GM12891 (cell line): Measurements from ENCODE around the gene VMP1.
A peak's percentile ranks its signal among the peaks of the same experiment; 100 is the strongest.
"Not testable (repeated sequence)": the region's sequence is repeated elsewhere in the genome, so short reads cannot be mapped to it uniquely, and the experiment has no call there.

Experiments
- DNase-seq: peaks from one replicate; pipeline ENCODE4 v3.0.0; 2011; ENCODE audit warnings: low spot score; ENCODE audit not compliant: insufficient read length
- FAIRE-seq: peaks from 2 replicates; lab custom pipeline; 2011; peaks lifted over from hg19 to GRCh38; lab: Jason Lieb, UNC
- PAX5 ChIP-seq: IDR thresholded peaks from 2 replicates; pipeline ENCODE4 v1.6.1; 2011; ENCODE audit warnings: low read length, moderate library complexity, mild to moderate bottlenecking; ENCODE audit not compliant: insufficient read depth, severe bottlenecking
- POLR2A ChIP-seq: IDR thresholded peaks from 2 replicates; pipeline ENCODE4 v1.6.1; 2011; ENCODE audit warnings: low read depth, low read length, control low read depth
- POLR2AphosphoS5 ChIP-seq: IDR thresholded peaks from 2 replicates; pipeline ENCODE4 v1.6.1; 2011; ENCODE audit warnings: low read depth, low read length, control low read depth
- POU2F2 ChIP-seq: IDR thresholded peaks from 2 replicates; pipeline ENCODE4 v1.6.1; 2011; ENCODE audit warnings: low read depth, mild to moderate bottlenecking, control low read depth, low read length, moderate library complexity
- SPI1 ChIP-seq: IDR thresholded peaks from 2 replicates; pipeline ENCODE4 v1.6.1; 2011; ENCODE audit warnings: low read depth, low read length, control low read depth
- TAF1 ChIP-seq: IDR thresholded peaks from 2 replicates; pipeline ENCODE4 v1.6.1; 2011; ENCODE audit warnings: low read depth, low read length, control low read depth

The VMP1 gene

DNA sequence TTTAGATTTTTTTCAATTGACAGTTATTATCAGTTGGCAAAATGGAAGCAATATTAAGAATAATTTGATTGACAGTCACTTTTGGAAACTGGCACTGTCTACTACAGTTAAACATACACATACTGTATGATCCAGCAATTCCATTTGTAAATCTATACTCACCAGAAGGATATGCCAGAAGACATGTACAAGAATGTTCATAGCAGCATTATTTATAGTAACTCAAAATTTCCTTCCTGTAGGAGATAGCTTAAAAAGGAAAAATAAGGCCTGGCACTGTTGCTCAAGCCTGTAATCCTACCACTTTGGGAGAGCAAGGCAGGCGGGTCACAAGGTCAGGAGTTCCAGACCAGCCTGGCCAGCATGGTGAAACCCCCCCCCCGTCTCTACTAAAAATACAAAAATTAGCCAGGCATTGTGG, 89.3 kb downstream of the VMP1 start:
- FAIRE-seq (no peak), DNase-seq (no peak)
- no peak for TF ChIP-seq POU2F2
- no peak for TF ChIP-seq TAF1
- TF ChIP-seq POLR2AphosphoS5 = no peak
- no peak for TF ChIP-seq SPI1
- TF ChIP-seq PAX5 = no peak
- no peak for TF ChIP-seq POLR2A

DNA sequence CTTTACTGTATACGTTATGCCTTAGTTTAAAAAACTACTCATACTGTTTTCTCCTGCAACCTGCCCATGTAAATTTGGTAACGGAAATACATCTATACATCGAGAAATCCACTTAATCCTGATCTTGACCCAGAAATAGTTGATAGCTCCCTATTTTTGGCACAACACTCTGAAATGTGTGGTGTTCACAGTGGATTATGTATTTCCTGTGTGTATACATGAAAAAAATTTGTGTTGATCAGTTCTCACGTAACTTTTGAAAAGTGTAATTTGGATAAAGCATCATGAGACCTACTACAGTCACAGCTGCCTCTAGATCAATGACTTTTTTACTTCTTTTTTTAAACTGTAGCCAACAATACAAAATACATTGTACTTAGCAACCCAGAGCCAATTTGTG, 90.7 kb downstream of the VMP1 start:
- no peak for TF ChIP-seq POLR2AphosphoS5
- TF ChIP-seq SPI1 = no peak
- TF ChIP-seq TAF1 = no peak
- TF ChIP-seq POLR2A = no peak
- no peak for TF ChIP-seq POU2F2
- TF ChIP-seq PAX5 = no peak
- no peak for FAIRE-seq

DNA sequence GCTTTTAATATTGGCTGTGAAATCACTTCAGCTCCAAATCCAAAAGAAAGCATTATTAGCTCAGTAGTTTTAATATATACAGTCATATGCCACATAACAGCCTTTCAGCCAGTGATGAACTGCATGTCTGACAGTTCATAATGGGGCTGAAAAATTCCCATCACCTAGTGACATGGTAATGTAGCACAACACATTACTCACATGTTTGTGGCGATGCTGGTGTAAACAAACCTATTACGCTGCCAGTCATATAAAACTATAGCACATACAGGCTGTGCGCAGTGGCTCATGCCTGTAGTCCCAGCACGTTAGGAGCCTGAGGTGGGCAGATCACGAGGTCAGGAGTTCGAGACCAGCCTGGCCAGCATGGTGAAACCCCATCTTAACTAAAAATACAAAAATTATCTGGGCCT, 93.1 kb downstream of the VMP1 start:
- DNase-seq = no peak
- TF ChIP-seq PAX5 (no peak), SPI1 (no peak), POLR2AphosphoS5 (no peak), POU2F2 (no peak)
- peak; percentile 61 for FAIRE-seq

More for the DNA sequence above, 90.7 kb downstream of the VMP1 start:
- no peak for DNase-seq

DNA sequence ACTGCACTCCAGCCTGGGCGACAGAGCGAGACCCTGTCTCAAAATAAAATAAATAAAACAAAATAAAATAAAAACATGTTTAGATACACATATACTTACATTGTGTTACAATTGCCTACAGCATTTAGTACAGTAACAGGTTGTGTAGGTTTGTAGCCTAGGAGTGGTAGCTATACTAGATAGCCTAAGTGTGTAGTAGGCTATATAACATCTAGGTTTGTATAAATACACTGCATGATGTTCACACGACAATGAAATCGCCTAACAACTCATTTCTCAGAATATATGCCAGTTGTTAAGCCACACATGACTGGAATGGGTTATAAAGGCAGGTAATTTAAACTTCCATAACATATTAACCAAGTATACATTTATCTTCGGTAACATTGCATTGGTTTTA, 94.7 kb downstream of the VMP1 start:
- DNase-seq = no peak
- TF ChIP-seq POU2F2 (no peak), POLR2A (no peak), POLR2AphosphoS5 (no peak), TAF1 (no peak), PAX5 (no peak), SPI1 (no peak)
- no peak for FAIRE-seq

DNA sequence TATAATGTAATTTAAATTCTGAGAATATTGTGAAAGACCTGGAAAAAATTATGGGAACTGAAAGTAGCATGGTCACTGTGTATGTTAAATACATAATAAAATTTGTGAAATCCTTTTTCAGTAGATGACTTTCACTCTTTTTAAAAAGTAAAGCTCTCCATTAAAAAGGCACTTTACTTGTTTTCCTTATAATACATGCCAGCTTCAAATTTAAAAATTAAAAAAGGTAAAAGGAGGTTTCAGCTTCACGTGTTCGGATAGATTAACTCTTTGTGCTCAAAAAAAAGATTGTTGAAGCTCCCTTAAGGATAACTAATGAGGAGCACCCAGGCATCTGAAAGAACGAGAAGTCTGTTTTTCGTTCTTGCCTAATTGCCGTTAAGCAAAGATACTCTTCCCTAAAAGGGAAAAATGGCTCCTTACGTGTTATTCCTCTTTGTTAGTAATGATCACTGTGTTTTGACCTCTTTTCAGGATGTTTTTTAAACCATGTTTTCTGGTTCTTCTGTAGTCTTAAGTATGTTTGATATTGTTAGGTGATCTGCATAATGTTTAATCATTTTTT, 97.5 kb downstream of the VMP1 start:
- FAIRE-seq (peak; percentile 33), DNase-seq (no peak)
- no peak for TF ChIP-seq TAF1
- TF ChIP-seq POLR2AphosphoS5 = no peak
- TF ChIP-seq SPI1 = peak; percentile 45; the same call in 1 of the 2 replicates
- no peak for TF ChIP-seq POU2F2

DNA sequence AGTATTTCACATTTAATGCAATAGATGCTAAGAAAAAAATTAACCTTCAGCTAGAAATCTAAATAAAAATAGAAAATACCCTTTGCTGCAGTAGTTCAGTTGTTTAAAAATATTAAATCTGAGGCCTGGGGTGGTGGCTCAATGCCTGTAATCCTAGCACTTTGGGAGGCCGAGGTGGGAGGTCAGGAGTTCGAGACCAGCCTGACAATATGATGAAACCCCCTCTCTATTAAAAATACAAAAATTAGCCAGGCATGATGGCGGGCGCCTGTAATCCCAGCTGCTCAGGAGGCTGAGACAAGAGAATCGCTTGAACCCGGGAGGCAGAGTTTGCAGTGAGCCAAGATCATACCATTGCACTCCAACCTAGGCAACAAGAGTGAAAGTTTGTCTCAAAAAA, 98.9 kb downstream of the VMP1 start:
- not testable (repeated sequence) for DNase-seq, FAIRE-seq

DNA sequence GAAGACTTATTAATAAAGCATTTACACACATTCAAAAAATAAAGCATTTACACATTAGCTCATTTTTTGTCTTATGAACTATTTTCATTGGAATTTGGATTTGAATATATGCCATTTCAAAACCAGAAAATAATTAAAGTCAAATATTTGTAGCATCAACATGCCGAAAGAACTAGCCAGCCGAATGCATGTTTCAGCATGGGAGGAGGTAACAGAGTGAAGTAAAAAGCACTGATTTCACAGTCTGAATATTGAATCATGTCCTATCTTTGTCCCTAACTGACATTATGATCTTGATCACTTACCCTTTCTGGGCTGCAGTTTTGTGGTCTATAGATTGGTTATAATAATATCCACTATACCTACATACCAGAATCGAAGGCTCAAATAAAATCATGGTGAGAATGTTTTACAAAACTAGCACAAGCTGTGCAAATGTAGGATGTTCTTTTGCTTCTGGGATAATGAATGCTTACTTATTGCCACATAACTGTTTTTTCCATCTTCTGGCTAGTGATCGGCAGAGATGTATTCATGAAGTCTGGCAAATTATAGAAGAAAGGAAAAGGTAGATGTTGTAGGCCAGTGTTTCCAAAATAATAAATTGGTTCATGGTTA, 100.5 kb downstream of the VMP1 start:
- FAIRE-seq = peak; percentile 16

DNA sequence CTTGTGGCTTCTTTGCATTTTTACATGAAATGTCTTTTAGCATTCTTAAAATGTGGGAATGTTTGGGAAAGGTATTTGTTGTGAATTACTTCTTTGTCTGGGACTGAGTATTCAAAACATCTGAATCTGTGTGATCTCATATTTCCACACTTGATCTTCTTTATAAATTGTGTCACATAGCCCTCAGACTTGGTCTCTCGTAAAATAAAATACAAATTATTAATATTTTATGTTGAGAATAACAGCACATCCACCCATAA, 103.4 kb downstream of the VMP1 start:
- TF ChIP-seq SPI1 (no peak), PAX5 (no peak), POU2F2 (no peak), TAF1 (no peak), POLR2A (no peak), POLR2AphosphoS5 (no peak)
- DNase-seq = no peak
- no peak for FAIRE-seq

More for the DNA sequence above, 100.5 kb downstream of the VMP1 start:
- TF ChIP-seq POU2F2 (no peak), POLR2AphosphoS5 (no peak), SPI1 (no peak), PAX5 (no peak)
- no peak for DNase-seq

DNA sequence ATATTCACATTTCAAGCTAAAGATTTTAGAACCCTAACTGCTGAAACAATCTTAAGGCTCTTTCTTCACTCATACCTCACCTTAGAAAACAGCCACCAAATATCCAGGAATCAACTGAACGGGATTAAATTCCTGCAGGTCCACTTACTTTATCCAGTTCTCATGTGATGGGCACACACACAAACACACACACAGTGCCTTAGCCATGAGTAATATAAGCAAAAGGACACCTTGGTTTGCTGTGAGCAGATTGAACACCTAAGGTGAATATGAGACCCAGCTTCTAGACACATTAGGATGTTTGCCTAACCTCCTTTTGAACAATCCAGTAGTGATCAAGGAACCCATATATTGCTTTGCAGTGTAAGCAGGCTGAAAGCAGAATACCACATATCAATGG, 103.8 kb downstream of the VMP1 start:
- TF ChIP-seq TAF1 = no peak
- DNase-seq = no peak
- FAIRE-seq = no peak

DNA sequence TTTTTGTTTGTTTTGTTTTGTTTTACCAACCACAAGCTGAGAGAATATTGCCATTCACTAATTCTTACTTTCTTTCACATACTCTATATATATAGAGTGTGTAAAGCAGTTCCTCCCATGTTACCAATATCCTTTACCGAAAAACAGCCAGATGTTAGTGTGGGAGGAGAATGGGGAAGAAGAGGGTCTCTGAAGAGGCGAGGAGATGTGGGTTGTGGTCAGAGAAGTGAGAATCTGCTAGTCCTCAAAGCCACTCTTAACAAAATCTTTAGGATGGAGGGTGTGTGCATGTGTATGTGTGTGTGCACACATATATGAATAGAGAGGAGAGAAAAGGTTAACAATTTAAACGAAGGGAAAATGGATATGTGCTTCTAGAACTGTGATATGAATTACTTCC, 104.7 kb downstream of the VMP1 start:
- DNase-seq (peak; percentile 13), FAIRE-seq (peak; percentile 78)
- TF ChIP-seq SPI1 = peak; percentile 42; the same call in 1 of the 2 replicates
- no peak for TF ChIP-seq POLR2AphosphoS5
- no peak for TF ChIP-seq PAX5
- TF ChIP-seq POU2F2 = no peak
- TF ChIP-seq POLR2A = no peak
- no peak for TF ChIP-seq TAF1

DNA sequence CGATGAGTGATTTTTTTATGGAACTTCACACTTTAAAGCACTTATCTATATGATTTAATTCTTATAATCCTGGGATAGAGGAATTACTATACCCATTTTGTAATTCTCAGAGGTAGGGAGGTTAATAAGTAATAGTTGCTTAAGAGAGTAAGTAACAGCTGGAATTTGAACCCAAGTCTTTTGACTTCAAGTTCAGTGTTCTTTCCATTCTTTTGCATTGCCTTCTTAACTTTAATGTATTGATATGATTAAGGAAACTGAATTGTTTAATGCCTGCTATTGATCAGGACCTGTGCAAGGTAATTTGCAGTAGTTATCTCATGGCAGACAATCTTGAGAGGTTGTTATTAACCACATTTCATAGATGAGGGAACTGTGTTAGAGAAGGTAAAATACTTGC, 106.8 kb downstream of the VMP1 start:
- DNase-seq = no peak
- no peak for FAIRE-seq
- TF ChIP-seq SPI1 (no peak), POLR2AphosphoS5 (no peak), POLR2A (no peak), PAX5 (no peak), TAF1 (no peak), POU2F2 (no peak)
